HL-60/S4 treated with phorbol 12-myristate 13-acetate at 8.2 ng/mL for 4 days and 3 days (cell line): ENCODE data around the gene DSTYK.

Experiments used
- in situ Hi-C: fragments of 300-500 bp; cut with MboI; formaldehyde crosslinking; loops from 2 replicates; pipeline ENCODE4 v1.15.0; 2022; ENCODE audit warnings: low sequenced_read_pairs

The DSTYK gene

DNA sequence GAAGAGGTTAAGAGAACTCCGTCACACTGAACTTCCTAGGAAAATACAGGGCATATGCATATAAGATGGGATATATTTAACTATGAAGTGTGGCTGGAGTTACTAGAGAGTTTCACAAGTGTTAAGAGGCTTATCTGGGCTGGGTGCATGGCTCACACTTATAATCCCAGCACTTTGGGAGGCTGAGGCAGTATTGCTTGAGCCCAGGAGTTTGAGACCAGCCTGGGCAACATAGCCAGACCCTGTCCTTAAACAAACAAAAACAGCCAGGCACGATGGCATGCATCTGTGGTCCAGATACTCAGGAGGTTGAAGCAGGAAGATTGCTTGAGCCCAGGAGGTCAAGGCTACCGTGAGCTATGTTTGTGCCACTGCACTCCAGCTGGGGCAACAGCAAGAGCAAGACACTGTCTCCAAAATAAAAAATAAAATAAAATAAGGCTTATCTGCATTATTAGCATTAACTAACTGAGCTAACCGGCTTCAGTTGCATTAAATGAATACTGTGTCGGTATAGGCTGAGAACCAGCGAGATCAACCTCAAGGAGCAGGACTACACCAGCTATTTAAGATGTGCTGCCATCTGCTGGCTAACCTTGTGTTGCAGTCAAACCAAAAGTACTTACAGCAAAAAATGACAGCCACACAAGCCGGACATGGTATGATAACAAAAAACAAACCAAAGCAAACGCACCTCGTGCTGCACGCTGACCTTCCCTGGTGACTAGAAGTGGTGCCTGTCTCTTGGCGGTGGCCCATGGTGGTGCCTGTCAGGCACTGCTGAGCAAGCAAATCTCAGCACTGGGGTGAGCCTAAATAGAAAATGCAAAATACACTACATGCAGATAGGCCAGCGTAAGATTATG, 70.0 kb downstream of the DSTYK start:
- in situ Hi-C loops: no loop called here

DNA sequence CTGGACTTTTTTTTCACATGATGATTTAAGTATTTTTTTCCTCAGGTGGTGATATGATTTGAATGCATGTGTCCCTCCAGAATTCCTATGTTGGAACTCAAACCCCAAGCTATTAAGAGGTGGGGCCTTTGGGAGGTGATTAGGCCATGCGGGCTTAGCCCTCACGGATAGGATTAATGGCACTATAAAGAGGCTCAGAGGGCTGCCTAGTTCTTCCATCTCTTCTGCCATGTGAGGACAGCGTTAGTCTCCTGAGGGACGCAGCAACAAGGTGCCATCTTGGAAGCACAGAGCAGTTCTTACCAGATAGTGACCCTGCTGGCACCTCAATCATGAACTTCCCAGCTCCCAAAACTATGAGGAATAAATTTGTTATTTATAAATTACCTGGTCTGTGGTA, 71.4 kb downstream of the DSTYK start:
- in situ Hi-C loops: no loop called here

DNA sequence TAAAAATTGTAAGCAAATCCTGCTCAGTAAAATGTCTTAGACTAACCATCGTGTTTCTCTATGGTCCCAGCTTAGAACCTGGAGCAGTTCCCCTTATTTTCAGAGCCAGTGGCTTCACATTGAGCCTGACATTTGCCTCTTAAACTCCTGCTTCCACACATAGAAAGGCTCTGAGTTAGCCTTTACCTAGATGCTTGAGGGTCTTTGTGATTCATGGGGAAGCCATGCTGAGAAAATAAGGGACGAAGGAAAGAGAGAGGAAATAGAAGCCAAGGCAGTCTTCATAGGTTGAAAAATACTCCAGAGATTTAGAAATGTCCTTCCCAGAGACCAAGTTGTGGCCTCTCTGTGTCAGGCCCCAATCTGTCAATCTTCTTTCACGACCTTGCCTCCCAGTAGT, 73.6 kb downstream of the DSTYK start:
- in situ Hi-C loops: no loop called here

DNA sequence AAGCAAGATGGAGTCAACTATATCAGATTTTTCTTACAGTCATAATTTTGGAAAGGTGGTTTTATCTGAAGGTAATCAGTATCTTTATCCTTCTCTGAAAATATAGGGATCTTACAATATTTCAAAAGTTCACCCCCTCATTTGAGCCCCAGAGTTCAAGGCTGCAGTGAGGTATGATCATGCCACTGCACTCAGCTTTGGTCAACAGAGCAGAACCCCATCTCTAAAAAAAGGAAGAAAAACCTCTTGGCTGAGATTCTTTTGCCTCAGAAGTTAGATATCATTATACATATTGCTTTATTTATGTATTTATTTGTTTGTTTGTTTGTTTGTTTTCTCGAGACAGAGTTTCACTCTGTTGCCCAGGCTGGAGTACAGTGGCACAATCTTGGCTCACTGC, 78.2 kb downstream of the DSTYK start:
- in situ Hi-C loops: no loop called here

DNA sequence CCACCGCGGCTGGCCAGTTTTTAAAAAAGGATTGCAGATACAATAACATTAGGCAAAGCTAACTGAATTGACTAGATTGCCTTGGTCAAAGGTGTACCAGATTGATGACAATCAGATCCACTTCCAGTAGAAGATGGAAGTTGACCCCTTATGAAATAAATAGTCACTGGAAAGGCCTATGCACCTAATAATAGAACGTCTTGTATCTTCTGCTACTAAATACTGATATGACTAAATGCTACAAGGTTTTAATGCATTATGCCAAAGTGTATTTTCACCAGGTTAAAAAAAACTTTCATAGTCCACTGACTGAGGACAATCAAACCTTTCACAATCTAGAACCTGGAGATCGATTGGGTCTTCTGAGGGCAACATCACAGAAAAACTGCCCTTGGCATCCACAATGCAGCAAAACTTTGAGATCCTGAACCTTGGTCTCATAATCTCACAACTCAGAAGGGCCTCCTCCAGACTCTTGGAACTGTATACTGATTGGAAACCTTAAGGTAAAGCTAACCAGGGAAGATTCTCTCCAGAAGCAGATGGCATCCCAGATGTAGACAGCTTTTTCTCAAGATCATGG, 82.0 kb downstream of the DSTYK start:
- in situ Hi-C loops: no loop called here

DNA sequence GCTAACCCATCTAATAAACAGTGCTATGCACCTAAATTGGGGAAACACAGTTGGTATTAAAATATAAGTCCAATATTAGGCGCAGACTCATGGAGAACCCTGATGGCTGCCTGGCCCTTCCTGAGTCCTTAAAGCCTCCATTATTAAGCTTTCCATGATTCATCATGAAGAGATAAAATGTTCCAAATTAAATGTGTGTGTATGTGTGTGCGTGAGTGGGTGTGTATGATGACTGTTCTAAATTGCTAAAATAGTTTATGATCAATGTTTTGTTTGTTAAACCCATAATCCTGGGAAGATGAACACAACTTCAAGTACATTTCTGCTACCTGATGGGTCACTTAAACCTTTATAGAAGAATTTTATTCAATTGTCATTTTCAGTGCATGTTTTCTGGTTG, 83.5 kb downstream of the DSTYK start:
- in situ Hi-C loops: no loop called here

DNA sequence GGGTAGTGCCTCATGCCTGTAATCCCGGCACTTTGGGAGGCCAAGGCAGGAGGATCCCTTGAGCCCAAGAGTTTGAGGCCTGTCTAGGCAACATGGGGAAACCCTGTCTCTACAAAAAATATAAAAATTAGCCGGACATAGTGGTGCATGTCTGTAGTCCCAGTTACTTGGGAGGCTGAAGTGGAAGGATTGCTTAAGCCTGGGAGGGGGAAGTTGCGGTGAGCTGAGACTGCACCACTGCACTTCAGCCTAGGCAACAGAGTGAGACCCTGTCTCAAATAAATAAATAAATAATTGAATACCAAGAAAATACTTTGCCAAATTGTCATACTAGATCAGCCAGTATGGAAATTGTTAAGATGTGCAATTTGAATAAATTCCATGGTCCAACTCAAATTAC, 83.9 kb downstream of the DSTYK start:
- in situ Hi-C loops: no loop called here

DNA sequence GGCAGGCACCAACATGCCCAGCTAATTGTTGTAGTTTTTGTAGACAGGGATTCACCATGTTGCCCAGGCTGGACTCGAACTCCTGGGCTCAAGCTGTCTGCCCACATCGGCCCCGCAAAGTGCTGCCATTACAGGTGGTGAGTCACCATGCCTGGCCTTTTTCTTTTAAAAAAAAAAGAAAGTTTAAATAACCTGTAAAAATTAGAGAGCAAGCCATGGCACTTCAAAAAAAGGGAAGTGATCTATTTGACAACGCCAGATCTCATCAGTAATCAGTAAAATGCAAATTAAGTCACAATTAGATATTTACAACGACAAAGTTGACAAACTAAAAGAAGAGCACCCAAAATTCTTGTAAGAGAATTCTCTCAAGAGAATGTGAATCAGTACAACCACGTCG, 86.8 kb downstream of the DSTYK start:
- in situ Hi-C loops: no loop called here

DNA sequence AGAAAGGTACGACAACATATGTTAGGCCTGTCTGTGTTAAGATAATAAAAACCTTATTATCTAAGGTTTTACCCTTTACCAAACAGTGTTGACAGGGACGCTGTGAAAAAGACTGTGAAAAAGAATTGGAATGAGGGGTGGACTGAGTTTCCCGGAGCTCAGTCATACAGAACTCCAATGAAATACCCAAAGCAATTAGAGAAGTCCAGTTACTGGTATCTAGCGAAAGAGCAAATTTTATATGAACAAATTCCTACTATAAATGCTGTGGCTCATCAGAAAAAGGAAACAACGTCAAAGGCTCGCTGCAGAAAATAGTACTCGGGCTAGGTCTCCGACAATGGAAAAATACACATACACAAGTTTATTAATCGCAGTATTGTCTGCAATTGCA, 89.0 kb downstream of the DSTYK start:
- in situ Hi-C loops: no loop called here

DNA sequence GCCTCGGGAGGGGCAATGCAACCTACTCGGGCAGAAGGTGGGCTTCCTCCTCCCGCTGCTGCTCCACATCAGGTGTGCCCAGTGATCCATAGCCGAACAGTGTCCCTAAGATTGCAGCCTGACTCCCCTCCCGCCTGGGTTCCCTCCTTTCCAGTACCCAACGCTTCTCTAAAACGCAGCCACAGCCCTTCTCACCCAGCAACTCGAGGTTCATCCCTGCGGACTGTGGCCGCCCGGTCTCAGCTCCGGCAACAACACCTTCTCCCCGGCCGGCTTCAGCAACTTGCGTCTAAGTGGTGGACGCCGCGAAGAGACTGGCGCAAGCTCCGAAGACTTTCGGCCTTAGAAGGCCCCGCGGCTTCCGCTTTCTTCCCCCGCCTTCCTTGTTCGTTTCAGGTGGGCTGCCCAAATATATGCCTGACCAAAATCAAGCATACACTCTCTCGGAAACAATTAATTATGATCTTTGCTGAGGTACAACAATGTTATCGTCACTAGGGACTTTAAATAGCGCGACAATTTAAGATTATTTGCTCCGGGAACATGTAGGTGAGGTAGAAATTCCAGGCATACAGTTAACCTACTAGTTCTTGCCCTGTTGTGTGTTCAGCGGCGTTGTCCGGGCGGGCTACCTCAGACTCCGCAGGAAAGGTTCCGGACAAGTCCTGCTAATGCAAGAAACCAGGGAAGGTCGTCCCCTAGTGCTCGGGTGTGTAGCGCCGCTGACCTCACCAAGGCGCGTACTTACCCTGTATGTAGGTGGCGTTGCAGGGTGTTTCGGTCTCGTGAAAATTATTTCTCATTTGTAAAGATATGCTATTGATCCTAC, 89.6 kb downstream of the DSTYK start, which contains the start of gene RBBP5:
Gene RBBP5, minus strand, starts transcription at position 319 of the 829 bp plus-strand sequence. Its CDS starts 105 bp downstream, at position 214.
- in situ Hi-C loops: no loop called here

DNA sequence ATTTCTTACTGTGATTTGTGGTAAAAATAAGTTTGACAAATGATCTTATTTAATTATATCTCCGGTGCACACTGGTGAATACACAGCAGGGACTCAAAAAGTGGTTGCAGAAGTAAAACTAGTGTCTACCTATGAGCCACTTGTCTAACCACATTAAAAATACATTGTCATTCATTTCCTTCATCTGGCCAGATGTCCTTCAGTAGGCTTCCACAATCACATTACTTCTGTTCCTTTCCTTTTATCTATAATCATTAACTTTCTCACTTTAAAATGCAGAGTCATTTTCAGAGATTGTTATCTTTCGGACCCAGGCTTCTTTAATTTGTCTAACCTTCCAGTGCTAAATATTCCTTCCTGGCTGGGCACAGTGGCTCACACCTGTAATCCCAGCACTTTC, 92.8 kb downstream of the DSTYK start:
- in situ Hi-C loops: no loop called here

DNA sequence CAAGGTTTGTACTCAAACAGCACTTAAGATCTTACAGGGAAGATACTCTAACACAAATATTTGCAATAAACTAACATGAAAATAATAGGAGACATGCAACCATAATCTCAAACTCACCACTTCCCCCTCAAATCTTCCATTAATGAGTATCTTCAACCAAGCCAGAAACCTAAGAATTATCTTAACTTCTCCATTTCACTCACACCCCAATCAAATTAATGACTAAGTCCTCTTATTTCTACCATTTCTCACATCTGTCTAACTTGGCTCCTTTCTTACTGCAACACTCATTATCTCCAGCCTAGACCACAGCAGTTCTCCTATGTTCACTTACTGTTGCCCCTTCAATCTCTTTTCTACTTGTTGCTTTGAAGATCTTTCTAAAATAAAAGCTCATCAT, 100.1 kb downstream of the DSTYK start:
- in situ Hi-C loops: no loop called here

DNA sequence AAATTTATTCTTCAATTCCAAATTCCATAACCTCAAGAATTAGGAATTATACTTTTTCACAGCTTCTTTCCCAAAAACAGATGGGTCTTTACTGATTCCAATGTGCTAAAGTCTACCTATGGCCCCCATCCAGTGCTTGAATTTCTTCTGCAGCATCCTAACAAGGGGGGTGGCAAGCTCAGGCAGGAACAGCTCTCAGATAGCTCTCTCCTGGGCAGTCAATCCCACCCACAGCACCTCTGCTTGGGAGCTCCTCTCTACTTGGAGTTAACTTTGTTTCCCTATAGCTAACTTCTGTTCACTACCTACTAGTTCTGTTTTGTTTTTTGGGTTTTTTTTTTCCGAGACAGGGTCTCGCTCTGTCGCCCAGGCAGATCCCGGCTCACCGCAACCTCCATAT, 101.8 kb downstream of the DSTYK start:
- in situ Hi-C loops: no loop called here

DNA sequence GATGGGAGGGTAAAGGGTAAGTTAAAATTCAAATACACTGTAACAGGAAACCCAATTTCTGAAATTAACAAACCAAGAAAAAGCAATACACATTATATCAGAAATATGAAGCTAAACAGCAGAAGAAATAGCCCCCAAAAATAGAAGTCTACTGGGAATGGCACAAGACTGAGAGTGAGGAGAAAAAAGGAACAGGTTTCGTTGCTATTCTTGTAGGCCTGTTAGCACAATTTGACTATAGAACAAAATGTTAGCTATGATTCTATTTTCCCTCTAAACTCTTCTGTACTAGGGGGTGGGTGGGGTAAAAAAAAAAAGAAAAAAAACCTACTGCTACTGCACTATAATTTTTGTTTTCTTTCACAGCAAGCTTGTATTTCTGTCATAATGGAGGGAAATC, 102.2 kb downstream of the DSTYK start:
- in situ Hi-C loops: no loop called here

DNA sequence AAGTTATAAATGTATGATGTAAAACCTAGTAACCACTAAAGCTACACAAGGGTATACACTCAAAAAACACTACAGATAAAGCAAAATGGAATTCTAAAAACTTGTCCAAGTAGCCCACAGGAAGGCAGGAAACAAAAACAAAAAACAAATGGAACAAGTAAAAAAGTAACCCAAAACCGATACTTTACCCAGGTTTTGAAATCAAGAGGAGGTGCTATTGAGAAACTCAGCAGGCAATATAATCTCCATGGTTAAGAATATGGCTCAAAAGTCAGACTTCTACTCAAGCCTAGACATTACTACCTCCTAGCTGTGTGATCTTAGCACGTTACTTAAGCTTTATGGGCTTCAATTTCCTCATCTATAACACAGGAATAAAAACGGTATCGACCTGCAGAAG, 103.0 kb downstream of the DSTYK start:
- in situ Hi-C loops: no loop called here

DNA sequence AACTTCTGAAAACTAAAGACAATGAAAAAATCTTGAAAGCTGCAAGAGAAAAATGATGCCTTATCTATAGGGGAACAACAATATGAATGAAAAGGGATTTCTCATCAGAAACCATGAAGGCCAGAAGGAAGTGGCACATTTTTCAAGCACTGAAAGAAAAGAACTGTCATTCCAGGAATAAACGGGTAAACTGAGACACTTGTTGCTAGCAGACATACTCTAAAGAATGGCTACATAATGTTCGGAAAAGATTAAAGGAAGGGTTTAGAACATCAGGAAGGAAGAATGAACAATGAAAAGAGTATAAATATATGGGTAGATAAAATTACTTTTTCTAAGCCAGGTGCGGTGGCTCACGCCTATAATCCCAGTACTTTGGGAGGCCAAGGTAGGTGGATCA, 104.2 kb downstream of the DSTYK start:
- in situ Hi-C loops: no loop called here

DNA sequence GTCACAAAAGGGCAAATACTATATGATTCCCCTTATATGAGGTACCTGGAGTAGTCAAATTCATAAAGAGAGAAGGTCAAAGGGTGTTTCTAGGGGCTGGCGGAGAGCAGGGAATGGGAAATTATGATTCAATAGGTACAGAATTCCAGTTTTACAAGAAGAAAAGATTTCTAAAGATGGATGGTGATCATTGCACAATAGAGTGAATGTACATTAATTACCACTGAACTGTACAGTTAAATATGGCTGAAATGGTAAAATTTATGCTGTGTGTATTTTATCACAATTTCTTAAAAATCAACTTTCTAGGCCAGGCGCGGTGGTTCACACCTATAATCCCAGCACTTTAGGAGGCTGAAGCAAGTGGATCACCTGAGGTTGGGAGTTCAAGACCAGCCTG, 109.1 kb downstream of the DSTYK start:
- in situ Hi-C loops: no loop called here

DNA sequence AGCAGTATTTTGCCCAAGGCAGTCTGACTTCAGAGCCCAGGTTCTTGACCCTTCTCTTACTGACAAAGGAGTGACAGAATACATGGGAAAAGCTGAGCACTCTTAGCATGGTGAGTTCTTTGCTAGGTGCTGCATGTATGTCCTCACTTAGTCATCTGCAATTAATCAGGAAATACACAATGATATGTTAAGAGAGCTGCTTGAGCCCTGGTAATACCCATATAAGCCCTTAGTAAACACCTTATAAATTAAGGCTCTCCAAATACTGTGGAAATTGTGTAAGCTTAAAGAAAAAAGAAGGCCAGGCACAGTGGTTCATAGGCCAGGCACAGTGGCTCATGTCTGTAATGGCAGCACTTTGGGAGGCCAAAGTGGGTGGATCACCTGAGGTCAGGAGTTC, 113.3 kb downstream of the DSTYK start:
- in situ Hi-C loops: no loop called here

DNA sequence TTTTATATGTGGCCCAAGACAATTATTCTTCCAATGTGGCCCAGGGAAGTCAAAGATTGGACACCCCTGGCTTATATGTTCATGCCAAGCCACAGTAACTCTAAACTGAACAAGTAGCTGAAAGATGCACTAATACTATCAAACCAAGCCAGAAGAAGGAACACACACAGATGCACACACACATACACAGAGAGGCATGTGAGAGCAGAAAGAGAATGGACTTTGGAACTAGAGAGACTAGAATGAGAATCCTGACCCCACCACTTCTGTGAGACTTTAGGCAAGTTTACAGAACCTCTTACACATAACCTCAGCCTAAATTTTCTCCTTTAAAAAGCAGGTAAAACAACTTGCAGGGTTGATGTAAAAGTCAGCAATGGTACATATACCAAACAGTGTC, 116.1 kb downstream of the DSTYK start:
- in situ Hi-C loops: no loop called here
